HepG2 (cell line): Measurements from ENCODE around the gene TALDO1. TPM values are rescaled to one million over a fixed set of nuclear protein-coding genes. Genes with fewer than 3 reads are reported as not detected.
A peak's percentile ranks its signal among the peaks of the same experiment; 100 is the strongest.

Experiments
- AGO2 ChIP-seq: fragments of 200-400 bp; formaldehyde crosslinking; optimal IDR thresholded peaks from 2 replicates; pipeline ENCODE3; 2017; ENCODE audit warnings: mild to moderate bottlenecking, low read depth, low read length, moderate library complexity
- CBX2 ChIP-seq, 2 experiments: fragments of 200-600 bp in 1 of 2; sonication (generic); formaldehyde crosslinking in 1 of 2; IDR thresholded peaks; 2 replicates each; pipeline versions ENCODE4 v1.7.0 to v1.8.1; 2018 to 2022; ENCODE audit warnings: low read depth in 2 of 2, low read length in 1 of 2, mild to moderate bottlenecking in 1 of 2, missing genetic modification reagents in 1 of 2
- CCAR2 ChIP-seq: fragments of 200-400 bp; formaldehyde crosslinking; optimal IDR thresholded peaks from 2 replicates; pipeline ENCODE3; 2018; ENCODE audit warnings: low read depth, mild to moderate bottlenecking, low read length, moderate library complexity
- KDM3A ChIP-seq: IDR thresholded peaks from 2 replicates; pipeline ENCODE4 v1.6.1; 2018; ENCODE audit warnings: low read depth, missing compliant biosample characterization
- RBFOX2 ChIP-seq: fragments of 200-400 bp; formaldehyde crosslinking; IDR thresholded peaks from 2 replicates; pipeline ENCODE4 v1.6.1; 2017; ENCODE audit warnings: low read depth, mild to moderate bottlenecking, low read length
- ZBTB38 ChIP-seq: sonication (generic); formaldehyde crosslinking; IDR thresholded peaks from 2 replicates; pipeline ENCODE4 v1.5.1; 2020; ENCODE audit warnings: mild to moderate bottlenecking, missing genetic modification reagents
- ZNF10 ChIP-seq: sonication (generic); formaldehyde crosslinking; IDR thresholded peaks from 2 replicates; pipeline ENCODE4 v1.4.0; 2020; ENCODE audit warnings: mild to moderate bottlenecking, low read depth, missing genetic modification reagents, borderline replicate concordance
- ZNF335 ChIP-seq: sonication (generic); formaldehyde crosslinking; IDR thresholded peaks from 2 replicates; pipeline ENCODE4 v1.4.0; 2020; ENCODE audit warnings: missing genetic modification reagents
- ZNF382 ChIP-seq: sonication (generic); formaldehyde crosslinking; IDR thresholded peaks from 2 replicates; pipeline ENCODE4 v1.5.0; 2020; ENCODE audit warnings: missing genetic modification reagents, mild to moderate bottlenecking, borderline replicate concordance
- ZNF788 ChIP-seq: sonication (generic); formaldehyde crosslinking; IDR thresholded peaks from 2 replicates; pipeline ENCODE4 v1.5.0; 2020; ENCODE audit warnings: mild to moderate bottlenecking, missing genetic modification reagents, borderline replicate concordance
- polyA plus RNA-seq, 8 experiments: library from polyadenylated mRNA; depleted of rRNA in 3 of 8; stranded (reverse) in 7 of 8; unstranded in 1 of 8; fragments of >200 nt; fragmentation: Illumina TruSeq in 4 of 8; extraction: Trizol in 4 of 8; gene quantifications; 2 replicates each; pipeline versions ENCODE4 v1.2.1 to v1.2.3, GENCODE V29; 2011 to 2016; ENCODE audit warnings: low read depth in 4 of 8, missing spikeins in 1 of 8, mixed read lengths in 1 of 8; ENCODE audit not compliant: insufficient read depth in 1 of 8
- total RNA-seq, 5 experiments: library from RNA; depleted of rRNA; stranded (reverse); fragments of >200 nt; fragmentation: Illumina TruSeq; extraction: Trizol; gene quantifications; 2 replicates each; pipeline ENCODE4 v1.2.3, GENCODE V29; 2016; ENCODE audit warnings: low read depth in 1 of 5
- TF ChIP-seq, protein P1 (sequence below): sonication (generic); formaldehyde crosslinking; IDR thresholded peaks from 2 replicates; pipeline ENCODE4 v1.5.1; 2020; ENCODE audit warnings: mild to moderate bottlenecking, missing genetic modification reagents, moderate library complexity
- TF ChIP-seq, protein P2 (sequence below): sonication (generic); formaldehyde crosslinking; IDR thresholded peaks from 2 replicates; pipeline ENCODE4 v1.8.0; 2022; ENCODE audit warnings: mild to moderate bottlenecking, missing genetic modification reagents; ENCODE audit not compliant: insufficient replicate concordance
- TF ChIP-seq, protein P3 (sequence below): sonication (generic); formaldehyde crosslinking; IDR thresholded peaks from 2 replicates; pipeline ENCODE4 v1.4.0; 2020; ENCODE audit warnings: missing genetic modification reagents
- TF ChIP-seq, protein P4 (sequence below): sonication (generic); formaldehyde crosslinking; IDR thresholded peaks from 2 replicates; pipeline ENCODE4 v1.5.1; 2020; ENCODE audit warnings: missing genetic modification reagents, mild to moderate bottlenecking, borderline replicate concordance

The TALDO1 gene
- total and polyA plus RNA-seq, 2 of the 13 experiments (the other 11 are each of a cell fraction or from before 2014, with no cell fraction given) = 107 to 240 TPM

DNA sequence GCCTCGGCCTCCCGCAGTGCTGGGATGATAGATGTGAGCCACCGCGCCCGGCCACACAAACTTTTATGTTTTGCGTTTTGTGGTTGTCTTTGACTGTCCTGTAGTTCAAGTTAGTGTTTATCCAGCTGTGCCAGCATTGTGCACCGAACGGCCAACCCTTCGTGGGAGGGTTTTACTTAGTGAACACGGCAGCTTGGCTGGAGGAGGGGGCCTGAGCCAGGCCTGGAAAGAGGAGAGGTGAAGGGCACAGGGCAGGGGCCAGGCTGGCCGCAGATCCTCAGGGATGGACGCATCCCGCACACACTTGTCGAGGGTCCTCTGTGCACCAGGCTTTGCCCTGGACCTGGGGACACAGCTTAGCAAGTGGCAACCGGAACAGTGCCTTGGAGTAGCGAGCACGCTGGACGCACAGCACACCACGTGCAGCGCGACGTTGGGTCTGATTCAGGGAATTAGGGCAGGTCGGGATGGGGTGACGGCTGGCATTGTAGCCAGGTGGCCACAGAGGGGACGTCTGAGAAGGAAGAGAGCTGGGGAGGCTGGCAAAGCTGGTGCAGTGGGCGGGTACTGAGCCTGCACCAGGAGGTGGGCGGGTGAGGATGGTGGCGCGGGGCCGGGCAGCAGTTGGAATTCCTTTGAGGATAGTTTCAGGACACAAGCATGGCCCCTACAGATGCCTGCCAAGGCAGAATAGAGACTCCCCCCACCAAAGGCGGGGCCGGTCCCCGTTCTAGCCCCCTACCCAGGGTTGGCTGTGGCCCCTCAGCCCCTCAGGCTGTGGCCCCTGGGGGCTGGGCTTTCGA is 27.8 kb upstream of the TALDO1 start (continued):
- TF ChIP-seq, protein P1, sequence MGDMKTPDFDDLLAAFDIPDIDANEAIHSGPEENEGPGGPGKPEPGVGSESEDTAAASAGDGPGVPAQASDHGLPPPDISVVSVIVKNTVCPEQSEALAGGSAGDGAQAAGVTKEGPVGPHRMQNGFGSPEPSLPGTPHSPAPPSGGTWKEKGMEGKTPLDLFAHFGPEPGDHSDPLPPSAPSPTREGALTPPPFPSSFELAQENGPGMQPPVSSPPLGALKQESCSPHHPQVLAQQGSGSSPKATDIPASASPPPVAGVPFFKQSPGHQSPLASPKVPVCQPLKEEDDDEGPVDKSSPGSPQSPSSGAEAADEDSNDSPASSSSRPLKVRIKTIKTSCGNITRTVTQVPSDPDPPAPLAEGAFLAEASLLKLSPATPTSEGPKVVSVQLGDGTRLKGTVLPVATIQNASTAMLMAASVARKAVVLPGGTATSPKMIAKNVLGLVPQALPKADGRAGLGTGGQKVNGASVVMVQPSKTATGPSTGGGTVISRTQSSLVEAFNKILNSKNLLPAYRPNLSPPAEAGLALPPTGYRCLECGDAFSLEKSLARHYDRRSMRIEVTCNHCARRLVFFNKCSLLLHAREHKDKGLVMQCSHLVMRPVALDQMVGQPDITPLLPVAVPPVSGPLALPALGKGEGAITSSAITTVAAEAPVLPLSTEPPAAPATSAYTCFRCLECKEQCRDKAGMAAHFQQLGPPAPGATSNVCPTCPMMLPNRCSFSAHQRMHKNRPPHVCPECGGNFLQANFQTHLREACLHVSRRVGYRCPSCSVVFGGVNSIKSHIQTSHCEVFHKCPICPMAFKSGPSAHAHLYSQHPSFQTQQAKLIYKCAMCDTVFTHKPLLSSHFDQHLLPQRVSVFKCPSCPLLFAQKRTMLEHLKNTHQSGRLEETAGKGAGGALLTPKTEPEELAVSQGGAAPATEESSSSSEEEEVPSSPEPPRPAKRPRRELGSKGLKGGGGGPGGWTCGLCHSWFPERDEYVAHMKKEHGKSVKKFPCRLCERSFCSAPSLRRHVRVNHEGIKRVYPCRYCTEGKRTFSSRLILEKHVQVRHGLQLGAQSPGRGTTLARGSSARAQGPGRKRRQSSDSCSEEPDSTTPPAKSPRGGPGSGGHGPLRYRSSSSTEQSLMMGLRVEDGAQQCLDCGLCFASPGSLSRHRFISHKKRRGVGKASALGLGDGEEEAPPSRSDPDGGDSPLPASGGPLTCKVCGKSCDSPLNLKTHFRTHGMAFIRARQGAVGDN (CRISPR knock-in tag) = peak; percentile 8; the same call in 1 of the 2 replicates
- TF ChIP-seq, protein P2, sequence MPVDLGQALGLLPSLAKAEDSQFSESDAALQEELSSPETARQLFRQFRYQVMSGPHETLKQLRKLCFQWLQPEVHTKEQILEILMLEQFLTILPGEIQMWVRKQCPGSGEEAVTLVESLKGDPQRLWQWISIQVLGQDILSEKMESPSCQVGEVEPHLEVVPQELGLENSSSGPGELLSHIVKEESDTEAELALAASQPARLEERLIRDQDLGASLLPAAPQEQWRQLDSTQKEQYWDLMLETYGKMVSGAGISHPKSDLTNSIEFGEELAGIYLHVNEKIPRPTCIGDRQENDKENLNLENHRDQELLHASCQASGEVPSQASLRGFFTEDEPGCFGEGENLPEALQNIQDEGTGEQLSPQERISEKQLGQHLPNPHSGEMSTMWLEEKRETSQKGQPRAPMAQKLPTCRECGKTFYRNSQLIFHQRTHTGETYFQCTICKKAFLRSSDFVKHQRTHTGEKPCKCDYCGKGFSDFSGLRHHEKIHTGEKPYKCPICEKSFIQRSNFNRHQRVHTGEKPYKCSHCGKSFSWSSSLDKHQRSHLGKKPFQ (CRISPR knock-in tag) = no peak
- no peak for TF ChIP-seq ZNF335 (CRISPR knock-in tag)
- no peak for TF ChIP-seq KDM3A
- TF ChIP-seq ZNF382 (CRISPR knock-in tag) = no peak
- no peak for TF ChIP-seq ZBTB38 (CRISPR knock-in tag)
- TF ChIP-seq ZNF788 = no peak
- TF ChIP-seq, protein P3, sequence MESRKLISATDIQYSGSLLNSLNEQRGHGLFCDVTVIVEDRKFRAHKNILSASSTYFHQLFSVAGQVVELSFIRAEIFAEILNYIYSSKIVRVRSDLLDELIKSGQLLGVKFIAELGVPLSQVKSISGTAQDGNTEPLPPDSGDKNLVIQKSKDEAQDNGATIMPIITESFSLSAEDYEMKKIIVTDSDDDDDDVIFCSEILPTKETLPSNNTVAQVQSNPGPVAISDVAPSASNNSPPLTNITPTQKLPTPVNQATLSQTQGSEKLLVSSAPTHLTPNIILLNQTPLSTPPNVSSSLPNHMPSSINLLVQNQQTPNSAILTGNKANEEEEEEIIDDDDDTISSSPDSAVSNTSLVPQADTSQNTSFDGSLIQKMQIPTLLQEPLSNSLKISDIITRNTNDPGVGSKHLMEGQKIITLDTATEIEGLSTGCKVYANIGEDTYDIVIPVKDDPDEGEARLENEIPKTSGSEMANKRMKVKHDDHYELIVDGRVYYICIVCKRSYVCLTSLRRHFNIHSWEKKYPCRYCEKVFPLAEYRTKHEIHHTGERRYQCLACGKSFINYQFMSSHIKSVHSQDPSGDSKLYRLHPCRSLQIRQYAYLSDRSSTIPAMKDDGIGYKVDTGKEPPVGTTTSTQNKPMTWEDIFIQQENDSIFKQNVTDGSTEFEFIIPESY (CRISPR knock-in tag) = no peak
- TF ChIP-seq, protein P4, sequence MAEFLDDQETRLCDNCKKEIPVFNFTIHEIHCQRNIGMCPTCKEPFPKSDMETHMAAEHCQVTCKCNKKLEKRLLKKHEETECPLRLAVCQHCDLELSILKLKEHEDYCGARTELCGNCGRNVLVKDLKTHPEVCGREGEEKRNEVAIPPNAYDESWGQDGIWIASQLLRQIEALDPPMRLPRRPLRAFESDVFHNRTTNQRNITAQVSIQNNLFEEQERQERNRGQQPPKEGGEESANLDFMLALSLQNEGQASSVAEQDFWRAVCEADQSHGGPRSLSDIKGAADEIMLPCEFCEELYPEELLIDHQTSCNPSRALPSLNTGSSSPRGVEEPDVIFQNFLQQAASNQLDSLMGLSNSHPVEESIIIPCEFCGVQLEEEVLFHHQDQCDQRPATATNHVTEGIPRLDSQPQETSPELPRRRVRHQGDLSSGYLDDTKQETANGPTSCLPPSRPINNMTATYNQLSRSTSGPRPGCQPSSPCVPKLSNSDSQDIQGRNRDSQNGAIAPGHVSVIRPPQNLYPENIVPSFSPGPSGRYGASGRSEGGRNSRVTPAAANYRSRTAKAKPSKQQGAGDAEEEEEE = no peak
- no peak for TF ChIP-seq CCAR2
- no peak for TF ChIP-seq ZNF10 (CRISPR knock-in tag)
- TF ChIP-seq AGO2 = peak; percentile 81
- 0 out of 2 replicates have a peak, but pooled peaks have one; percentile 15 for TF ChIP-seq RBFOX2
- no peak for TF ChIP-seq CBX2 (IDR thresholded peaks at IDR 0.05; ENCODE audit: low read depth, low read length)
- TF ChIP-seq CBX2 (CRISPR knock-in tag; IDR thresholded peaks at IDR 0.05; ENCODE audit: low read depth) = no peak
